ENCODE data around the gene TLL2.

Gene TLL2

DNA sequence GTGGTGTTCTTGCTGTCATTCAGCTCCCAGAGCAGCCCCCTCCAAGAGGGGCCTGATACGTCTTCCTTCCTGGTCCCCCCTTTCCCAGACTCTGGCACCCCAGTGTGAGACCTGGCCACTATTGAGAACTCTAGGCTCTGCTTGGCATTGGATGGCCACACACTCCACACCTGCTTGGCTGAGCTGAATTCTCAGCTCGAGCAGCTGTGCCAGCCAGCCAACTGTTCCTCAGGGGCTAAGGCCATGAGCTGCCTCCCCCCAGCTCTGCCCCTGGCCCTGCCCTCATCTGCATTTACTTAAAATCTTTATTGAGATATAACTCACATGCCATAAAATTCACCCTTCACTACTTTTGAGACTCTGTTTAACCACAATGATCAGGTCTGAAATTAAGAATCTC is 6.7 kb downstream of the TLL2 start:
- no peak for DNase-seq (ENCODE audit: low read depth in 2 of 2)

DNA sequence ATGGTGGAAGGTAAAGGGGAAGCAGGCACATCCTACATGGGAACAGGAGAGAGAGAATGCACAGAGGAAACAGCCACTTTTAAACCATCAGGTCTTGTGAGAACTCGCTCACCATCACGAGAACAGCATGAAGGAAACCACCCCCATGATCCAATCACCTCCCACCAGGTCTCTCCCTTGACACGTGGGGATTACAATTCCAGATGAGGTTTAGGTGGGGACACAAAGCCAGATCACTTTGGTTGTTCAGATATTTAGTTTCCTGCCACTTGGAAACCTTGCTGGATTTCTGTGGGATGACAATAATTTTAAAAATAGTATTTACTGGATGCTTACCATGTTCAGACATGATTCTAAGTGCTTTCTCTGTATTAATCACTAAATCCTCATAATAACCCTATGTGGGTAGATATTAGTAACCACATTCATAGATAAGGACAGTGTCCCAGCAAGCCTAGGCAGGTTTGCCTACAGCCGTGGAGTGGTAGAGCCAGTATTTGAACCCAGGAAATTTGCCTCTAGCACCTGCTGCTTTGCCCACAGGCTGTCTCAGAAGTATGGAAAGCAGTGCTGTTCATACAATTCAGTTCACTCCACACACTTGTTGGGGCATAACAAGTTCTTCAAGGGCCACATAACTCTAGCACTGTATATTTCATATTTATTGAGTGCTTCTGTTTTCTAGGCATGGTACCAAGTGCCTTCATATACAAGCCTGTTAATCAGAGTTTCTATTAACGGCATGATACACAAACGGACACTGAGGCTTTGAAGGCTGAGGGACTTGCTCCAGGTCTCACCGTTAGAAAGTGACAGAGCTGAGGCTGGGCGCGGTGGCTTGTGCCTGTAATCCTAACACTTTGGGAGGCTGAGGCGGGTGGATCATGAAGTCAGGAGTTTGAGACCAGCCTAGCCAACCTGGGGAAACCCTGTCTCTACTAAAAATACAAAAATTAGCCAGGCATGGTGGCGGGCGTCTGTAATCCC is 8.3 kb downstream of the TLL2 start:
- no peak for DNase-seq (ENCODE audit: low read depth in 2 of 2)

DNA sequence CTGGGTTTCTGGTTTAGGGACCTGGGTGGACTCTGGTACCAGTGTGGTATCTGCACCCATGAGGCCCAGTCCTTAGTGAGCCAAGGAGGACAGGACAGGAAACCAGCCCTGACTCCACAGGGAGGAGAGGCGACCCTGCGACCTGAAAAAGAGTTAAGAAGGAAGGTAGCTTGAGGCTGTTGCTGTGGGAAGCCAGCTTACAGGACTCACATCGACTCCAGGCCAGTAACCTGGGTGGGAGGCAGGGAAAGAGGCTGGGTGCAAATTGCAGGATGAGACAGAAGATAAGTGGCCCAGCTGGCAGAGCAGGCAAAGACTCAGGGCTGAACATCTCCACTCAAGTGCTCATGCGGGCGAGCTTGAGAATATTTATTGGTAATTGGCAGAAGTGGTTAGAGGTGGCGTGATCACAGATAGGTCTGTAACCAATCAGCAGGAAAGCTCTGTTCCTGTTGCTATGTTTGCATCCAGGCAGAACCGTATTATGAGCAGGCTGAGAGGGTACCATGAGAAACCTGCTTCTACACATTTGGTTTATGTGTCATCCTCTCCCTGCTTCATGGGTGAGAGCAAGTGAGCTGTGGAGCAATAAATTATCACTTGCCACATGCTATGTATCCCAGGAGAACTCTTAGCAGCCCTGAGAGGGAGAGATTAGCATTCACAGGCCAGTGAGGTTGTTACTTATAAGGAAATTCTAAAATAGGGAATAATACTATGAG is 11.0 kb downstream of the TLL2 start:
- no peak for DNase-seq (ENCODE audit: low read depth in 2 of 2)

DNA sequence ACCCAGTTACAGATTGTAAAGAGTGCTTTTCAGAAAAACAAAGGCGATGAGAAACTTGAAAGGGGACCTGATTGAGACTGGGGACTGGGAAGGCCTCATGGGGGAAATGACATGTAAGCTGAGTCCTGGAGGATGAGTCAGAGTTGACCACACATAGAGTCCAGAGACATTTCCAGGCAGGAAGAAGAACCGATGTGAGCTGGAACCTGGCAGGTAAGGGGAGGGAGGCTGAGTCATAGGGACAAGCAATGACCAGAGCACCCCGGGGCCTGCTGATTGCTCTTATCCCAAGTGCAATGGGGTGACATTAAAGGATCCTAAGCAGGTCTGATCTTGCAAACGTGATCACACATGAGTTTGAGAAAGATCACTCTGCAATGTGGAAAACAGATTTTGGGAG is 11.7 kb downstream of the TLL2 start:
- no peak for DNase-seq (ENCODE audit: low read depth in 2 of 2)

DNA sequence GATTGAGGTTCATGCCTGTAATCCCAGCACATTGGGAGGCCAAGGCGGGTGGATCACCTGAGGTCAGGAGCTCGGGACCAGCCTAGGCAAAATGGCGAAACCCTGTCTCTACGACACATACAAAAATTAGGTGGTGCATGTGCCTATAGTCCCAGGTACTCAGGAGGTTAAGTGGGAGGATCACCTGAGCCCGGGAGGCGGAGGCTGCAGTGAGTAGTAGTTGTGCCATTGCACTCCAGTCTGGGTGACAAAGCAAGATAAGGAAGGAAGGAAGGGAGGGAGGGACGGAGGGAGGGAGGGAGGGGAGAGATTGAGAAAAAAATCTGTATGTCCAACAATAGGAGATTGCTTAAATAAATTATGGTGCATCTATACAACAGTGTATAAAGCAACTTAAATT is 13.2 kb downstream of the TLL2 start:
- no peak for DNase-seq (ENCODE audit: low read depth in 2 of 2)

- DNase-seq (ENCODE audit: low read depth in 2 of 2), result no peak
Observed at GRCh38 chr10:96500050-96500449, 13.7 kb downstream of the TLL2 start.

DNA sequence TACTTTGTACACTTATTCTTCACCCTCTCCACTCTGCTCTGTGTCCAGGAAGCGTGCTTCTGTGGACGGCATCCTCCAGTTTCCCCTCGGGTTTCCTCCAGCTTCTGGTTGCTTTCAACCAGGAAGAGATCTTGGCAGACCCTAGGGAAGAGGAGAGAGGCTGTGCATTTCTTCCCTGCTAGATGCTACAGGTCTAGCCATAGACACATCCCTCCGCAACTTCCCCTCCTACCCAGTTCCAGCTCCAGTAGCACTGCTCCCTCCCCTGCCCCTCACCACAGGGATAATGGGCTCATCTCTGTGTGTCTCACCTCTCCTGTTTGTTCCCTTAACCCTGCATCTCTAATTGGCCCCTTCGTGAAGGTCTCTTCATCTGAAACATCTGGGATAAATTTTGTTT is 16.3 kb downstream of the TLL2 start:
- no peak for DNase-seq (ENCODE audit: low read depth in 2 of 2)

- no peak for DNase-seq (ENCODE audit: low read depth in 2 of 2)
Observed at GRCh38 chr10:96496281-96496925, 17.3 kb downstream of the TLL2 start.

GRCh38 chr10:96495544-96495943 is 18.2 kb downstream of the TLL2 start:
- DNase-seq (ENCODE audit: low read depth in 2 of 2), result no peak

DNA sequence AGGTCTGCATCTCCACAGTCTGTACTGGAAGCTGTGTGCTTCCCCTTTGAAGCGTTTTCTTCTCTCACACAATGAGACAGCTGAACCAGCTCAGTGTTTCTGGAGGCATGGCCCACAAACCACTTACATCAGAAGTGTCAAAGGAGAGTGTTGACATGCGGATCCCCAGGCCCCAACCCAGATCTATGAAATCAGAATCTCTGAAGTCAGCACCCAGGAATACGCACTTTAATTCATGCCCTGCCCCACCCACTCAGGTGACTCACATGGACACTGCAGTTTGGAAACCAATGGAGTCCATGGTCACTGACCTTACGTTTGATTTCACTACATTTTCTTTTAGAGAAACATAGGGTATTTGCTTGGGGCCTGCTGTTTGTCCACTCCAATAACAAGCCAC is 19.0 kb downstream of the TLL2 start:
- no peak for DNase-seq (ENCODE audit: low read depth in 2 of 2)

DNA sequence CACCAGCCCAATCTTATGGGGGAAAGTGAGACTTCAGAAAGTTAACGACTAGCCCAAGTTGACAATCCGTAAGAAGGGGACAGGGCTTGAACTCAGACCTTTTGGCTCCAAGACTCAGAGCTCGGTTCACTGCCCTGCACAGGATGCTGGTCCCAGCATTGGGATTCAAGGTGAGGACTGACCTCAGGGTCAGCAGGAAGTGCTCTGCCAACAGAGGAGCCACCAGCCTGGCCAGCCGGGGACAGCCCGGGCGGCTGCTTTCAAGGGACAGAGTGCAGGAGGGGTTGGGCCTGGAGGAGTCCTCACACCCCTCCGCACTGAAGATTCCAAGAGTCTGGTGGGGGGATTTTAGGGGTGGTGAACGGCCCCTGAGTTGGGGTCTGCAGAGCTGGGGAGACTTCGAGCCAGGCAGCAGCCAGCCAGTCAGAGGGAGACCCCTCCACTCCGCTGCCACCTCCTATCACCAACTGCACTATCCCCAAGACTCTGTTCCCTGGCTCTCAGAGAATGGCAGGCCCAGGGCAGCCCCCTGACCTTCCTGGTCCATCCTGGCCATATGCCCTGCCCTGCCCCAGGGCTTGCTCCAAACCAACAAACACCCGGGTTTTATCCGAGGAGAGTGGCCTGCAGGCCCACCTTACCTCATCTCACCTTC is 19.7 kb downstream of the TLL2 start:
- no peak for DNase-seq (ENCODE audit: low read depth in 2 of 2)

- DNase-seq (ENCODE audit: low read depth in 2 of 2), result no peak
Observed at GRCh38 chr10:96493254-96493653, 20.5 kb downstream of the TLL2 start.

DNA sequence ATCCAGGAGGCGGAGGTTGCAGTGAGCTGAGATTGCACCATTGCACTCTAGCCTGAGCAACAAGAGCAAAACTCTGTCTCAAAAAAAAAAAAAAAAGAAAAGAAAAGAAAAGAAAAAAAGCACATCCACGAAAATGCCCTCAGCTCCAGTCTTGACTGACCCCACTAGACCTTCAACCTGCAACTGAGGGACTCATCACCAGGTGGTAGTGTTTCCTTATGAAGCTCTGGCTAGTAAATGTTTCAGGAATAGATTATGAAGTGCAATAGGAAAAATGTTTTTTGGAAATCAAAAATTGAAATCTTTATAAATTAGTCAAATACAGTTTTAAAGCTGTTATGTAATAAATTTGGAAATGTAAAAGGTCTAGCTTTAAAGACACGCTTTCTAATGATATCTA is 22.4 kb downstream of the TLL2 start:
- no peak for DNase-seq (ENCODE audit: low read depth in 2 of 2)

GRCh38 chr10:96488161-96488935 is 25.4 kb downstream of the TLL2 start:
- no peak for DNase-seq (ENCODE audit: low read depth in 2 of 2)

DNA sequence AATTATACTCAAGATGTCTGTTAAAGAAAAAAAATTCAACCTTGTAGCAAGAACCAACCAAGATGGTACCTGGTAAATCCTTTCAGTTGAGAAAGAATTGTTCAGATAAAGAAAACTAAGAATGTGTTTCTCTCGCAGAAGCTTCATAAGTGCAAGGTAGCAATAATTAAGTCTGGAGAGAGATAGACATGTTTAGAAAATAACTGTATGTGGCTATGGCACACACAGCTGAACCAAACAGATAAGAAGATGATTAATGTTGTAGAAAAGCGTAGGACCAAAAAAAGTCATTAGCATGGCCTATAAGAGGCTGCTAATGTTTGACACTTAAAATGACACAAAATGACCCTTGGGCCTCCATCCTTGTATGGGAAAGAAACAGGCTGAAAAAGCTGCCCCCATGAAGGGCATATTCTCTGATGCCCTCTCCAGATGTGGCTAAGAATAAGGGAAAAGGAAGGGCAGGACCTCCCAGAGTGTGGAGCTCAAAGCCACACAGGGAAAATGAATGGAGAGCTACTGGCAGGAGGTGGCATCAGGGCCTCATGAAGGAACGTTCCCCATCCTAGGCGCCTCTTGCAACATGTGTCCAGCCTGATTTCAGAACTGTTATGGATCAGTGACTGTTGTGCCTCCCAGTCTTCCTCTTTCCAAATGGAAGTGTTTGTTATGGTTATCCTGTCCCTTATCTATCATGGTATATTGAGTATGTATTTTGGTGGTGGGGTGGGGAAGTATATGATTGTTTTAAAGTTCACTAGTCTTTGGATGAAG is 30.7 kb downstream of the TLL2 start:
- no peak for DNase-seq (ENCODE audit: low read depth in 2 of 2)

DNA sequence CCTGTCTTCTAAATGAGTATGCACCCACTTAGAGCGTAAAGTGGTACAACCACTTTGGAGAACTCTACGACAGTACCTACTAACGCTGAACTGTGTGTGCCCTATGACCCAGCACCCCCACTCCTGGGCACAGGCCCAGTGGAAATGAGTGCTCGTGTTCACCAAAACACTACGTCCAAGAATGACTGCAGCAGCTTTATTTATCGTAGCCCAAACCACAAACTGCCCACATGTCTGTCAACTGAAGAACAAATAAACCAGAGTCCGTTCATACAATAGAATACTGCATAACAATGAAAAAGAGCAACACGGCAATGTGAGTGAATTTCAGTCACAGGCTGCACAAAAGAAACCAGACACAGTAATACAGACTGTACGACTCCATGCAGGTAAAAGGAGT is 35.4 kb downstream of the TLL2 start:
- no peak for DNase-seq (ENCODE audit: low read depth in 2 of 2)

GRCh38 chr10:96473866-96474265 is 39.9 kb downstream of the TLL2 start:
- no peak for DNase-seq (ENCODE audit: low read depth in 2 of 2)

DNA sequence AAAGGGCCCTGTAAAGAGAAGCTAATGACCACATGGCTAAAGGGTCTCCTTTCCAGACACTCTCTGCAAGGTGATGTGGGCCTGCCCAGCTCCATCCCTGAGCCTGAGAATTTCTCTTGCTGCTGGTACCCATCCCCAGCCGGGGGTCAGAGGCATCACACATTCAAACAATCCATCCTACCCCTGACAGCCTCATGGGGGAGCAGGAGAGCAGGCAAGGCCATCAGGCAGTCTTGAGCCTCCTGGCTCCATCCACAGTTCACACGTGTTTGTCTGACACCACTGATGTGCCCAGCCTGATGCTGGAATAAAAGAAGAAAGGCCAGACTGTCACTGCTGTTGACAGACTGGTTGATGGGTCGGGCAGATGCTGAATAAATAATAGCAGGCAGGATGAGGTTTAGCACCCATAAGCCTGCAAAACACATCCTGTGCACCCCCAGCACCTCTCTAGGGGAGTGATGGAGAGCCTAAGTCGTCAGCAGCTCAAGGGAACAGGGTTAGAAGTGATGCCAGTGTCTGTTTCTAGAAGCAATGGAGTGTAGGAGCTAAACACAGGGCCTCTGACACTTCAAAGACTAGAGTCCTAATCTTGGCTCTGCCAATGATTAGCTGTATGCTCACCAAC is 43.5 kb downstream of the TLL2 start:
- DNase-seq (ENCODE audit: low read depth in 2 of 2), result no peak

DNA sequence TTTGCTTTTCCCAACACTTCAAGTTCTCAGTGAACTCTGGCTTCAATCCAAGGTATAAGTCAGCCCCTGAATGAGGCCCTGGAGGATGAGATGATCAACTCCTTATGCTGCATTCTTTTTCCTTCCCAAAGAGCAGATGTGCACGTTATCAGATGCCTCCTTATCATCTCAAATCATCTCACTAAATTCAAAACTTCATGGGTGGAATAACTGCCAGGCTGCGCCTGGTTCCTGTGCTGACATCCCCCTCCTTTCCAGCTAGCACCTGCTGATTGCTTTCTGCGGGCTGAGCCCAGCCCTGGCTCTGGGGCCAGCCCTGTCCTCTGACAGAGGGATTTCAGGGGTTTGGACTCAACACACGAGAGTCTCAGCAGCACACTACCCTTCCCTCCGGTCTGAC is 44.9 kb downstream of the TLL2 start:
- no peak for DNase-seq (ENCODE audit: low read depth in 2 of 2)

- no peak for DNase-seq (ENCODE audit: low read depth in 2 of 2)
Observed at GRCh38 chr10:96465599-96465998, 48.1 kb downstream of the TLL2 start.
